GM19463 (cell line): ENCODE data around the gene RTN4.
"Not testable (repeated sequence)": the region's sequence is repeated elsewhere in the genome, so short reads cannot be mapped to it uniquely, and the experiment has no call there.

Source experiments
- ATAC-seq: cut with Tn5 transposase; IDR thresholded peaks from one replicate; pipeline ENCODE4 v1.9.1; 2021; ENCODE audit warnings: mild to moderate bottlenecking, moderate library complexity; ENCODE audit not compliant: unreplicated experiment

The RTN4 gene, protein sequence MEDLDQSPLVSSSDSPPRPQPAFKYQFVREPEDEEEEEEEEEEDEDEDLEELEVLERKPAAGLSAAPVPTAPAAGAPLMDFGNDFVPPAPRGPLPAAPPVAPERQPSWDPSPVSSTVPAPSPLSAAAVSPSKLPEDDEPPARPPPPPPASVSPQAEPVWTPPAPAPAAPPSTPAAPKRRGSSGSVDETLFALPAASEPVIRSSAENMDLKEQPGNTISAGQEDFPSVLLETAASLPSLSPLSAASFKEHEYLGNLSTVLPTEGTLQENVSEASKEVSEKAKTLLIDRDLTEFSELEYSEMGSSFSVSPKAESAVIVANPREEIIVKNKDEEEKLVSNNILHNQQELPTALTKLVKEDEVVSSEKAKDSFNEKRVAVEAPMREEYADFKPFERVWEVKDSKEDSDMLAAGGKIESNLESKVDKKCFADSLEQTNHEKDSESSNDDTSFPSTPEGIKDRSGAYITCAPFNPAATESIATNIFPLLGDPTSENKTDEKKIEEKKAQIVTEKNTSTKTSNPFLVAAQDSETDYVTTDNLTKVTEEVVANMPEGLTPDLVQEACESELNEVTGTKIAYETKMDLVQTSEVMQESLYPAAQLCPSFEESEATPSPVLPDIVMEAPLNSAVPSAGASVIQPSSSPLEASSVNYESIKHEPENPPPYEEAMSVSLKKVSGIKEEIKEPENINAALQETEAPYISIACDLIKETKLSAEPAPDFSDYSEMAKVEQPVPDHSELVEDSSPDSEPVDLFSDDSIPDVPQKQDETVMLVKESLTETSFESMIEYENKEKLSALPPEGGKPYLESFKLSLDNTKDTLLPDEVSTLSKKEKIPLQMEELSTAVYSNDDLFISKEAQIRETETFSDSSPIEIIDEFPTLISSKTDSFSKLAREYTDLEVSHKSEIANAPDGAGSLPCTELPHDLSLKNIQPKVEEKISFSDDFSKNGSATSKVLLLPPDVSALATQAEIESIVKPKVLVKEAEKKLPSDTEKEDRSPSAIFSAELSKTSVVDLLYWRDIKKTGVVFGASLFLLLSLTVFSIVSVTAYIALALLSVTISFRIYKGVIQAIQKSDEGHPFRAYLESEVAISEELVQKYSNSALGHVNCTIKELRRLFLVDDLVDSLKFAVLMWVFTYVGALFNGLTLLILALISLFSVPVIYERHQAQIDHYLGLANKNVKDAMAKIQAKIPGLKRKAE

DNA sequence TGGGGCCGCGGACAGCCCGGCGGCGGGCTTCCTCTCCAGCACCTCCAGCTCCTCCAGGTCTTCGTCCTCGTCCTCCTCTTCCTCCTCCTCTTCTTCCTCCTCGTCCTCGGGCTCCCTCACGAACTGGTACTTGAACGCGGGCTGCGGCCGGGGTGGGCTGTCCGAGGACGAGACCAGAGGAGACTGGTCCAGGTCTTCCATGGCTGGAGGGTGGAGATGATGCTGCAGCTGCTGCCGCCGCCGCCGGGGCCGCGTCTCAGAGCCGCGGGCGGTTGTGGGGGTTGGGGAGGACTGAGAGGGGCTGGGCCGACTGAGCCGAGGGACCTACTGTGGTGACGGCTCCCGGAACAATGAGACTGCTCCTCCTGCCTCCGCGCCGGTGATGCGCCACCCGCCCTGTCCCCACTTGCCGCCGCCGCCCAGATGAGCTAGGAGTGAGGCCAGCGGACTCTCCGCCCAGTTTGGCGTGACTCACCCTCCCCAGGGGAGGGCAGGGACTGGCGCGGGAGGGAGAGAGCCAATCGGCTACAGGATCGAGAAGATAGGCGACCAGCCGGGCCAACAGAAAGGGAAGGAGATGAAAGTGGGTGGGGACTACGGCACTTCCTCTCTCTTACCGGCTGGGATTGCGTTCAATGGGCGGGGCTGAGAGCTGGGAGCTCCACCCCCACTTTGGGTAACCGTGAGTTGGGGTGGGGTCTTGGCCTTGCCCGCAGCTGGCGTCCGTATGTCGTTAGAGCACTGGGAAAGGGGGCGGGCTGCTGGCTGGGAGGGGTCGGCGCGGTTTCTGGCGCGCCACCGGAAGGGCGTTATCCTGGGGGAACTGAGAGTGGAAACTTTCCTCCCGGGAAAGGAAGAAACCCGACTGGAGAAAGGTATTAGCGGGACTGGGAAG is at the start of gene RTN4:
Gene RTN4 (minus strand): TSS at position 352 of the 895 bp plus-strand sequence. CDS start 151 bp downstream, at position 201.
- ATAC-seq: peak; percentile 80

DNA sequence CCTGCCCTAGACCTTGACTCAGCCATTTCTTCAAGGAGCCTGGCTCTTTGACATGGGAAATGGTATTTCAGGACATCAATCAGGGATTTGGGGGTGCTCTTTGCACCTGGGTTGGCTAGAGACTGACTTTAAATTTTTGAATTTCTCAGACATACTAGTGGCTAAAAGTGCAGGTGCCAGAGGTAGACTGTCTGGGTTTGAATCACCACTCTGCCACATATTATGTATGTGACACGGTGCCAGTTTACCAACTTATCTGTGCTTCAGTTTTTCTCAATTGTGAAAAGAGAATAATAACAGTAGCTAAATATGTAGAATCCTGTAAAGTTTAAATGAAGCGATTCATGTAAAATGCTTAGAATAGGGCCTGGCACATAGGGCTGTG is 49.2 kb upstream of the RTN4 start:
- no peak for ATAC-seq

DNA sequence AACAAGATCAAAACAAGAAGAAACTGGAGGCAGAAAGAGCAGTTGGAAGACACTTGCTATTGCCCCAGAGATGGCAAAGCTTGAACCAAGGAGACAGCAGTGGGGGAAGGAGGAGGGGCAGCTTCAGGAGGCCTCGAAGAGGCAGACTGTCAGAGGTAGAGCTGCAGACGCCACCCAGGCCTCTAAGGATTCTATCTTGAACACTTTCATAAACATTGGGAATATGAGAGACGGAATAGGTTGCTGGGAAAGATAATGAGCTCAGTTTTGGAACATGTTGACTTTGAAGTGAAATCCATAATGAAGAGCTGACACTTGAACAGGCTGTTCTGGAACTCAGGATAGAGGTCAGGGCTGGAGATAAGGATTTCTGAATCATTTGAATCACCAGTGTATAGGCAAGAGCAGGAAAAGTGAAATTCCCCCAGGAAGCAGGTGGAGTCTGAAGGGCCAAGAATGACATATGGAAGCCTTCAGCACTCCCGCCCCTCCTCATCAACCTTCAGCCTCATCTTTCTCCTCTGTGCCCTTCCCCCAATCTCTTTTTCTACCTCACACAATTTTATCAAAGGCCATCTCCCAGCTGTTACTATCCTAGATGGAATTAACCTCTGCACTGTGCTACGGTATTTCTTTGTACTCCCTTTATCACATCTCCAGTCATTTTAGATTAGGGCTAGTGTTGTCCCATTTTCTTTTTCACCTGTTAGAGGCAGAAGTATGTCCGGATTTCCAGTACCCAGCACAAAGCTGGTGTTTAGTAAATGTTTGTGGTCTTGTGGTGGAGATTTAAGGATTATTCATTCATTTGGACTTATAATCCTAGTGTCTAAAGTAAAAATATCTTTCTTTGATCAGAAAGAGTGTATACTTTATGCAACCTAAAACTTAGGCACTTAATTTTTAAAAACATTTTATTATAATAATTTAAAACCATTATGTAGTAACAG is 47.5 kb upstream of the RTN4 start:
- ATAC-seq: no peak

DNA sequence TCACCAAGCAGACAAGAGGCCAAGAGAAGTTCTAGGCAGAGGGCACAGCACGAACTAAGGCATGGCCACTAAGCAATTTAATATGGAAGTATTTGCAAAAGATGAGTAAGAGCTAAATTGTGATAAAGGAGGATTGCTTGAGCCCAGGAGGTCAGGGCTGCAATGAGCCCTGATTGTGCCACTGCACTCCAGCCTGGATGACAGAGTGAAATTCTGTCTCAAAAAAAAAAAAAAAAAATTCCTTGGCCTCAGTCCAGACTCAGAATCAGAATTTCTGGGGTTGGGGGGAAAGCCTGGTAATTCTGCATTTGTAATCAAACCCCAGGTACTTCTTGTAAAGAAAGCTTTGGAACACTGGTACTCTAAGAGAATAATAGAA is 46.8 kb upstream of the RTN4 start:
- ATAC-seq: no peak

DNA sequence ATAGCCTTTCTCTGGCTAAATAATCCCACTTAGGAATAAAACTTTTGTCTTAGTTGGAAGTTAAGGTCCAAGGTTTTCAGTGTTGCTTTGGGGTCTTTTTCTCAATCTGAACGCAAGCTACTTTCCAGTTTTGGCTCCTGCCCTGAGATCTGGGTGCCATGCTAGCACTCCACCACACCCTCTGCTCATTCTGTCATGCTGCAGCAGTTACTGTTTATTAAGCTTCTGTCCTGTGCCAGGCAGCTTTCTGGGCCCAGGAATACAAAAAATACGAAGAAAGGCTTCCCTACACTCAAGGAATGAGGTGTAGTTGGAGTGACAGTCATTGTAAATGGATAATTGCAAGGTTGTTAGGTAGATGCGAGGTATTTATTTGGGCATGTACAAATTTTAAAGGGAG is 46.3 kb upstream of the RTN4 start:
- no peak for ATAC-seq

DNA sequence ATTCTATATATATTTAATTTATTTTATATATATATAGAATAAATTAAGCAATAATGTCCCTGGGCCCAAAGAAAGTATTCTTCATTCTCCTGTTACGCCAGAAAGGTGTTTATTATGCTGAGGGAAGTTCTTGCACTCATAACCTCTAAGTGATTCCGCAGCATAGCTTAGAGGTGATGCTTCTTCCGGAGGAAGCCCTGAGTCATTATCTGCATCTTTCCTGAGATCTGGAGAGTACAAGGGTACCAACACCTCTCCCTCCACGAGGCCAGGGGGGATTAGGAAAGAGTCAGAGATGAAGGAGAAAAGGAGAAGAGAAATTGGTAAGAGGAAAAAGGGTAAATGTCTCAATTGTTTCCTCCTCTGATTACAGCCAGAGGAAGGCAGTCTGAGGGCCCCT is 43.1 kb upstream of the RTN4 start:
- no peak for ATAC-seq

DNA sequence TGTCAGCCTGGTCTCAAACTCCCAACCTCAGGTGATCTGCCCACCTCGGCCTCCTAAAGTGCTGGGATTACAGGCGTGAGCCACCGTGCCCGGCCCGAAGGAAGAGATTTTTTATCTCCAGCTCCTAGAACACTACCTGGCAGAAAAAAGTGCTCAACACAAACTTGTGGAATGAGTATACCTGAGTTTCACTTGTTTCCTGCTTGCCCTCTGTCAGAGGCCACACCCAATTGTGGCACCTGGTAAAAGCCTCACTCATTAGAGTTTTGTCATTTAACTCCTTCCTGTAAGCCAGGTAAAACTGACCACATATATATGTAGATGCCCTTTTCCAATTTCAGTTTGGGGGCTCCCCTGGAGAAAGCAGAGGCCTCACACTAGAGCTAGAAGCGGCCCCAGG is 42.2 kb upstream of the RTN4 start:
- no peak for ATAC-seq

DNA sequence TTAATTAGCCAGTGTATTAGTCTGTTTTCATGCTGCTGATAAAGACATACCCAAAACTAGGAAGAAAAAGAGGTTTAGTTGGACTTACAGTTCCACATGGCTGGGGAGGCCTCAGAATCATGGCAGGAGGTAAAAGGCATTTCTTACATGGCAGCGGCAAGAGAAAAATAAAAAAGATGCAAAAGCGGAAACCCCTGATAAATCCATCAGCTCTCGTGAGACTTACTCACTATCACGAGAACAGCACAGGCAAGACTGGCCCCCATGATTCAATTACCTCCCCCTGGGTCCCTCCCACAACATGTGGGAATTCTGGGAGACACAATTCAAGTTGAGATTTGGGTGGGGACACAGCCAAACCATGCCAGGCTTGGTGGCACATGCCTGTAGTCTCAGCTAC is 41.4 kb upstream of the RTN4 start:
- ATAC-seq: not testable (repeated sequence)

DNA sequence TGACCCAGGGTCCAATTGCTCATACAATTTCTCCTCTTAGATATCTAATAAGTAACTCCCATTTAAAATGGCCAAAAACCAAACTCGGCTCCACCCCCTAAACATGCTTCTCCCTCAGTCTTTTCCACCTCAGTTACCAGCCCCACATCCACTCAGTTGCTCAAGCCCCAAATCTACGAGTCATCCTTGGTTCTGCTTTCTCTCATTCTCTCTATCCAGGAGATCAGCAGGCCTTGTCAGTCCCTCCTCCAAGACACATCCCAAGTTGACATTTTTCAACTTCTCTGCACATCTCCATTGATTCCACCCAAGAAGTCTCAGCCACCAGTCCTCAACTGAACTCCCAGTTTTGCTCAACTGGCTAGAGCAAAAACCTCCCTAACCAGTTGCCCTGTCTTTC is 40.5 kb upstream of the RTN4 start:
- no peak for ATAC-seq

DNA sequence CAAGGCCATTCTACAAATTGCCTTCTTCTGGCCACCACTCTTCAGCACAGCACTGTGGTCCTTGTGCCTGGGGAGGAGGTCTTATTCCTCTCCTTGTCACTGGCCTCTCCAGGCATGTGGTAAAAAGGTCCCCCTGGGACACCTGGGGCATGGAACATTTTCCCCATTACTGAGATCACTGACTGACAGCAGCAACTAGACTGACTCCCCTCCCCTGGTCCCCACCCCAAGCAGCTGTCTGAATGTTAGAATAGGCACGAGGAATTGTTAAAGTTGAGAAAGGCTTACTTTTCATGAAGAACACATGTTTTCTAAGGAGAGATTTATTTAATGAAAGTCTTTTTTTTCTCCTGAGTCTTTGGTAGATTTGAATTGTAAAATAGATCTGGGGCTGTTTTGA is 39.5 kb upstream of the RTN4 start:
- no peak for ATAC-seq

DNA sequence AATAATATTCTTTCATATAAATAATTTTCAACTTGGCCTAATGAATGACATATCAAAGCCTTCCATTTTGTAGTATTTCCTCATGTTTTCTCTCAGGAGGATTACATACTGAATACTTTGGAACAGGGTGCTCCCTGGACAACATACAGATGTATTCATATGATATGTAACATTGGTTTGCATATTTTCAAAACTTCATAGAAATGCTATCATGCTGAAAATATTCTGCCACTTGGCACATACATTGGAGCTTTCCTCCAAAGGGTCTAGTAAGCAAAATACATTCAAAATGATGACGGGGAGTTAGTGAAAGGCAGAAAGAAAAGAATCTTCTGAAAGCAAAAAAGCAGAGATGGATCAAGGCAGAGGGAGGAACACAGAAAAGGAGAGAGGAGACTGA is 38.1 kb upstream of the RTN4 start:
- no peak for ATAC-seq

DNA sequence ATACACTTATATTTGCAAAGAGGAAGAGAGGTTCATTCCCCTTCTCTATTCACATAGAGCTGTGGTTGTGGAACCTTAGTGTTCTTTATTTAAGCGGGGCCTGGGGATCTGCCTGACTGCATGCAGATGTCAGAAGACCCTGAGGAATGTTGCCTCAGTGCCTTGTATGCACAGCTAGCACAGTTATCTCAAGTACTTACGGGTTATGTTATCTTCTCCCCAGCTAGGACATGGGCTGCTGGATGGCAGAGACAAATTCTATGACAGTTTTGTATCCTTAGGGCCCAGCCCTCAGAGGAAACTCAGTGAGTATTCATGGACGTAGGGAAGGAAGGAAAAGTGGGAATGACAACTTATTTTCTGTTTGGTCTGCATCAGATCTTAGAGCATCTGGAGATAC is 37.7 kb upstream of the RTN4 start:
- no peak for ATAC-seq

DNA sequence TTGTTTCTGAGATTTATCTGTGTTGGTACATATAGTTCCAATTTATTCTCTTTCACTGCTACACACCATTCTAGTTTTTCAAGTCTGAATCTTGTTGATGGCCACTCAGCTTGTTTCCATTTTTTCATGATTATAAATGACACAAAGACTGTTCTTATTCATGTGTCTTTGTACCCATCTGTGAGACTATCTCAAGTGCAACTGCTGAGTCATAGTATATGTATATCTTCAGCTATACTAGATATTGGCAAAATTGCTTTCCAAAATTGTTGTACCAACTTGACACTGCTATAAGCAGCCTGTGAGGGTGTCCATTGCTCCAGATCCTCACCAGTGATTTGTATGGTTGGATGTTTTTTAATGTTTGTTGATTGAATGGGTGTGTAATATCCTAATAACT is 37.2 kb upstream of the RTN4 start:
- ATAC-seq: no peak

DNA sequence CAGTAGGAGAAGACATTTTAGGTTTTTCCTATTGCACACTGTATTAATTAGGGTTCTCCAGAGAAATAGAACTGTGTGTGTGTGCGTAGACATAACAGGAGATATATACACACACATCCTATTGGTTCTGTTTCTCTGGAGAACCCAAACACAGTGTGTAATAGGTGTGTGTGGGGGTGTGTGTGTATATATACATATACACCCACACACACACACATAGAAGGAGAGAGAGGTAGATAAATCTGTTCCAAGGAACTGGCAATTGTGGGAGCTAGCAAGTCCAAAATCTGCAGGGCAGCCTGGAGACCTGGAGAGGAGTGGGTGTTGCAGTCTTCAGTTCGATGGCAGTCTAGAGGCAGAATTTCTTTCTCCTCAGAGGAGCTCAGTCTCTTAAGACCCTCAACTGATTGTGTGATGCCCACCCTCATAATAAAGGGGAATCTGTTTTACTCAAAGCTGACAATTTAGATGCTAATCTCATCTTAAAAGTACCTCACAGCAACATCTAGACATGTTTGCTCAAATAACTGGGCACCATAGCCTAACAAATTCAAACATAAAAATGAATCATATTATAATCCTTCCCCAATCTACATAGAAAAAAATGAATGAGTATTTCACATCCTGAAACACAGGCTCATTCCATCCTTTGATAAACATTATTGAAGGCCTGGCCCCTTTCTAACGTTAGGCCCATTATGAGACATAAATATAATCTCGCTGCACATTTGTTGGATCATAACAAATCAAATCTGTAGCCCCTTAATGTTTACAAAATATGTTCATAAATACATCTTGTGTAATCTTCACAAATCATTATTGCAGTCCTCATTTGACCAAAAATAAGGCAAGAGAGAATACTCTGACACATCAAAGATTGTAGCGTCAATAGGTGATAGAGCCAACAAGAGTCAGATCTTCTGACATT is 35.1 kb upstream of the RTN4 start:
- no peak for ATAC-seq

DNA sequence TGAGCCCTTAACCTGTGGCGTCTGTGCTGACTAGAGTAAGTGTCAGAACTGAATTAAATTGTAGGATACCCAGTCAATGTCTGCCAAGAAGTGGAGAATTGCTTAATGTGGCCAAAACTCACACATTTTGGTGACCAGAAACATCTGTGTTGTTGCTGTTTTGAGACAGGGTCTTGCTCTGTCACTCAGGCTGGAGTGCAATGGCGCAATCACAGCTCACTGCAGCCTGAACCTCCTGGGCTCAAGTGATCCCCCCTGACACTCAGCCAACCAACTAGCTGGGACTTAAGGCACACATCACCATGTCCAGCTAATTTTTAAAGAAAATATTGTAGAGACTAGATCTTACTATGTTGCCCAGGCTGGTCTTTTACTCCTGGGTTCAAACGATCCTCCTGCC is 34.4 kb upstream of the RTN4 start:
- ATAC-seq: no peak

DNA sequence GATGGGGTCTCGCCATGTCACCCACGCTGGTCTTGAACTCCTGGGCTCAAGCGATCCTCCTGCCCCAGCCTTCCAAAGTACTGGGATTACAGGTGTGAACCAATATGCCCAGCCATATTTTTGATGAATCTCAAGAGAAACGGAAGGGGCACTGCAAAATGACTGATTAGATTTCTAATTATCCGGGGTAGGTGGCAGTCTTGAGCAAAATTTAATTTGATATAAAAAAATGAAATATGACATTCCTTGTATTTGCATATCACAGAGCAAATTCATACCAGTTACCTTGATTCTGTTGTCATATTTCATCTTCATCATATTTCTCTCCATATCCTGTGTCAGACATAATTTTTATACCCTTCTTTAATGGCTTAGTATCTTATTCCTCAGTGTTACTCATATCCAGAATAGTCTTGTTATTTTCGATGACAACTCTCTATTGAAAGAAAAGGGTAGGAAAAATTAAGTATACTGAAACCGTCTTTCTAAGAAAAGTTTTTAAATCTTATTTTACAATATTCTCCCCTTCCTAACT is 30.0 kb upstream of the RTN4 start:
- no peak for ATAC-seq

DNA sequence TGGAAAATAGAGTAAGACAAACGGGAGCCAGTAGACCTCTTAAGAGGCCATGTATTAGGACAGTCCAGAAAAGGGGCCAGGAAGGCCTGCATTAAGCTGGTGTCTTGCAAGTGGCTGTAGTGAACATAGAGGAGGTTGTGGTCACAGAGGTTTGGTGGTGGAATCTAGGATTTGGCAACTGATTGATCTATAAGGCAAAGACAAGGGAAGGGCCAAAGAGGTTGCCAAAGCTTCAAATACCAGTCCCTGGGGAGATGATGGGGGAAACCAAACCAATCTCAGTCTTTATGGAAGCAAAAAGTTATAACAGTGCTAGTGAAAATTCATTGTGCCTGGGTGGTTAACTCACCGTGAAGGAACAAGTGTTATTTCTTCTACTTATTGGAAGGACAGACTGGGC is 28.7 kb upstream of the RTN4 start:
- ATAC-seq: no peak

DNA sequence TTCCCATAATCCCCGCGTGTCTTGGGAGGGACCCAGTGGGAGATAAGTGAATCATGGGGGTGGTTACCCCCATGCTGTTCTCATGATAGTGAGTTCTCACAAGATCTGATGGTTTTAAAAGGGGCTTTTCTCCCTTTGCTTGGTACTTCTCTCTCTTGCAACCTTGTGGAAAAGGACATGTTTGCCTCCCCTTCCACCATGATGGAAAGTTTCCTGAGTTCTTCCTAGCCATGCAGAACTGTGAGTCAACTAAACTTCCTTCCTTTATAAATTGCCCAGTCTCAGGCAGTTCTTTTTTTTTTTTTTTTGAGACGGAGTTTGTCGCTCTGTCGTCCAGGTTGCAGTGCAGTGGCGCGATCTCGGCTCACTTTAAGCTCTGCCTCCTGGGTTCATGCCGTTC is 26.5 kb upstream of the RTN4 start:
- ATAC-seq: no peak
